ENCODE measurements around the gene RNU5B-1. TPM values are rescaled to one million over a fixed set of nuclear protein-coding genes. Genes with fewer than 3 reads are reported as not detected.

RNU5B-1 gene
- polyA plus RNA-seq, 2 of the 4 experiments (the other 2 are of a cell fraction), result not detected

GRCh38 chr15:65278480-65278879 is 26.0 kb upstream of the RNU5B-1 start (continued):
- no peak for TF ChIP-seq HOXB5 (CRISPR knock-in tag; IDR thresholded peaks at IDR 0.05)

GRCh38 chr15:65285291-65286068 is 19.0 kb upstream of the RNU5B-1 start:
- WGBS (ENCODE audit: missing lambda C conversion rate), result 78% methylated on average over 10 of the region's 10 CpGs
- FAIRE-seq (no peak), ATAC-seq (no peak), DNase-seq (ENCODE audit: low read depth in 1 of 2, low spot score in 1 of 2) (no peak)
- TF ChIP-seq BCL3 (IDR thresholded peaks at IDR 0.05) (no peak), HEYL (CRISPR knock-in tag; IDR thresholded peaks at IDR 0.05) (no peak), HOXB13 (CRISPR knock-in tag; IDR thresholded peaks at IDR 0.05; ENCODE audit: low read depth) (no peak), FOSL2 (IDR thresholded peaks at IDR 0.05) (no peak), FOSL2 (CRISPR knock-in tag; IDR thresholded peaks at IDR 0.05) (peak; percentile 7; the same call in 1 of the 2 replicates), CBX8 (IDR thresholded peaks at IDR 0.05) (no peak), SREBF2 (IDR thresholded peaks at IDR 0.05) (no peak), CEBPB (IDR thresholded peaks at IDR 0.05) (no peak)
- Histone ChIP-seq H3K27ac (peak overlapping the region; percentile 85 to 91), H3K4me2 (peak overlapping the region; percentile 89), H3K4me1 (peaks cover 14% of the 10 kb centered on the region), H3K9me3 (no peaks in the 10 kb centered on the region), H3K4me3 (peak overlapping the region; percentile 65)
- ChIA-PET POLR2A (interaction anchor here (0.6 to 4.2 kb wide), 7 partner anchors 10 to 231 kb away, joined by 3 to 53 read pairs (median 13); partner anchors contain the start of genes CLPX and RNU5B-1), CTCF (interaction anchor here (0.8 to 23.8 kb wide), 18 partner anchors 9 to 252 kb away, joined by 3 to 408 read pairs (median 4); partner anchors contain the start of genes CLPX and RNU5A-1)

GRCh38 chr15:65286069-65286703 is 18.3 kb upstream of the RNU5B-1 start:
- H3K27ac ChIP-seq, result peak overlapping the region; percentile 85 to 91
- peak overlapping the region; percentile 89 for H3K4me2 ChIP-seq
- H3K9me3 ChIP-seq, result no peaks in the 10 kb centered on the region
- peaks cover 14% of the 10 kb centered on the region for H3K4me1 ChIP-seq
- CTCF ChIA-PET, result interaction anchor here (0.8 to 23.8 kb wide), 24 partner anchors 9 to 253 kb away, joined by 3 to 408 read pairs (median 4); partner anchors contain the start of genes CLPX and RNU5A-1
- peak; percentile 63 to 75 for ATAC-seq
- POLR2A ChIA-PET, result interaction anchor here (0.5 to 4.2 kb wide), 10 partner anchors 8 to 241 kb away, joined by 3 to 53 read pairs (median 9); partner anchors contain the start of genes CILP, CLPX, RNU5A-1 and RNU5B-1
- under 1% methylated on average over 35 of the region's 52 CpGs for WGBS (ENCODE audit: missing lambda C conversion rate)
- peak in 1 of 2 experiments; percentile 58 for DNase-seq (ENCODE audit: low read depth in 1 of 2, low spot score in 1 of 2)
- H3K4me3 ChIP-seq, result peak overlapping the region; percentile 65
- no peak for FAIRE-seq
- no peak for TF ChIP-seq ELK1 (IDR thresholded peaks at IDR 0.05; ENCODE audit: low read depth, low read length)
- no peak for TF ChIP-seq HOXB5 (CRISPR knock-in tag; IDR thresholded peaks at IDR 0.05)
- no peak for TF ChIP-seq HMGXB4 (CRISPR knock-in tag; IDR thresholded peaks at IDR 0.05; ENCODE audit: borderline replicate concordance)
- TF ChIP-seq TP53 (CRISPR knock-in tag; IDR thresholded peaks at IDR 0.05), result no peak
- no peak for TF ChIP-seq HOXB13 (CRISPR knock-in tag; IDR thresholded peaks at IDR 0.05; ENCODE audit: low read depth)
- TF ChIP-seq HES2 (IDR thresholded peaks at IDR 0.05), result no peak
- no peak for TF ChIP-seq FOSL2 (IDR thresholded peaks at IDR 0.05)
- TF ChIP-seq FOSL2 (CRISPR knock-in tag; IDR thresholded peaks at IDR 0.05), result no peak
- TF ChIP-seq EP300 (IDR thresholded peaks at IDR 0.05), result no peak
- TF ChIP-seq E2F6 (IDR thresholded peaks at IDR 0.05; ENCODE audit: borderline replicate concordance, low read depth), result no peak
- TF ChIP-seq MAX (IDR thresholded peaks at IDR 0.05), result 0 out of 2 replicates have a peak, but pooled peaks have one; percentile 36
- no peak for TF ChIP-seq ZNF302 (CRISPR knock-in tag; IDR thresholded peaks at IDR 0.05)
- TF ChIP-seq PHF8 (IDR thresholded peaks at IDR 0.05; ENCODE audit: borderline replicate concordance, low read depth), result peak; percentile 95
- TF ChIP-seq FOXS1 (CRISPR knock-in tag; IDR thresholded peaks at IDR 0.05), result no peak
- TF ChIP-seq ESRRA (IDR thresholded peaks at IDR 0.05; ENCODE audit: borderline replicate concordance, low read length), result no peak
- TF ChIP-seq TFCP2L1 (CRISPR knock-in tag; IDR thresholded peaks at IDR 0.05), result peak; percentile 6; the same call in 1 of the 2 replicates
- TF ChIP-seq EHMT2 (IDR thresholded peaks at IDR 0.05; ENCODE audit: low read depth), result no peak
- no peak for TF ChIP-seq ZFP36 (IDR thresholded peaks at IDR 0.05; ENCODE audit: borderline replicate concordance, partially characterized antibody)
- TF ChIP-seq CTCF (IDR thresholded peaks at IDR 0.05), result no peak
- TF ChIP-seq RAD21 (conservative IDR thresholded peaks at IDR 0.05 in 1 of 2, IDR thresholded peaks at IDR 0.05 in 1 of 2), result no peak
